SK-N-MC (cell line): Measurements from ENCODE around the gene SAMD9.

Experiments used
- EZH2 ChIP-seq: fragments of 200-600 bp; sonication (generic); IDR thresholded peaks from one replicate; pipeline ENCODE4 v1.6.1; 2017; ENCODE audit warnings: antibody characterized with exemption
- POLR2AphosphoS5 ChIP-seq: IDR thresholded peaks from 2 replicates; pipeline ENCODE4 v1.6.1; 2012; ENCODE audit warnings: mild to moderate bottlenecking, low read depth, low read length, borderline replicate concordance

- TF ChIP-seq POLR2AphosphoS5: no peak
- no peak for TF ChIP-seq EZH2
These were observed 24.9 kb downstream of the SAMD9 start for GRCh38 chr7:93092757-93093370.
